ENCODE measurements around the gene NUP42.
"Not testable (repeated sequence)": the region's sequence is repeated elsewhere in the genome, so short reads cannot be mapped to it uniquely, and the experiment has no call there.

Gene NUP42

GRCh38 chr7:23204241-23204640, 22.4 kb downstream of the NUP42 start:
- no peak for DNase-seq (ENCODE audit: low read depth)

- no peak for DNase-seq (ENCODE audit: low read depth)
Measured at GRCh38 chr7:23205577-23205908, 23.7 kb downstream of the NUP42 start.

- no peak for DNase-seq (ENCODE audit: low read depth)
Measured at GRCh38 chr7:23205909-23206767, 24.3 kb downstream of the NUP42 start.

DNA sequence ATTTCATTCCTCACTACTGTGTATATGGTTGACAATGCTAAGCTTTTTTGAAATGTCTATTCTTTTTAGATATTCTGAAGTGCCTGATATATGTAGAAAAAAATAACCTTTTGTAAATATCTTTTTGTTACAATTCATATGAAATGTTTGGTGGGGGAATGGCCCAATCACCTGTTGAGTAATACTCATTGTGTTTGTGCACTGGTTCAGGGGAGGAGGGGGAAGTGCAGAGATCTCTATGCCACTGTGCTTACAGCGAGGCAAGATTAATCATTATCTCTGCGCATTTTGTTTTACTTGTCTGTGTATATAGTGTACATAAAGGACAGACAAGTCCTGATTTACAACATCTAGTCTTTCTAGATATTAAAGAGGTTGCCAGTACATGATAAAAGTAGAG, 25.2 kb downstream of the NUP42 start:
- DNase-seq (ENCODE audit: low read depth): no peak

- DNase-seq (ENCODE audit: low read depth): no peak
Measured at GRCh38 chr7:23207884-23208283, 26.0 kb downstream of the NUP42 start.

GRCh38 chr7:23208316-23208715, 26.5 kb downstream of the NUP42 start:
- no peak for DNase-seq (ENCODE audit: low read depth)

DNA sequence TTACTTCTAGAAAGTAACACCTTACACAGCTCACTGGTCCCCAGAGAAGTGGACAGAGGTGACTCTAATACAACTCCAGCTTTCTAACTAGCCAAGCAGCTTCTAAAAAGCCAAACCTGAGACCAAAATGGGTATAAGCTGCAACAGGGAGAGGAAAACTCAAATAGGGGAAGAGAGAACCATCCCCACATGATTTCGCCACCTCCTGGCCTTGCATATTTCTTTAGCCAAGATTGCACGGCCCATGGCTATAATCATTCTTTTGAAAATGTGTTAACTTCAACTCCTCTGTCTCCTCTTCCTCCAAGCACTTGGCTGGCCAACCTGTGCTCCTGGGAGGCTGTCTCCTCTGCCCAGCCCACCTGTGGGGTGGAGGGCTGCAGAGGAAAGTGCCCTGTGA, 28.7 kb downstream of the NUP42 start:
- DNase-seq (ENCODE audit: low read depth): no peak

DNA sequence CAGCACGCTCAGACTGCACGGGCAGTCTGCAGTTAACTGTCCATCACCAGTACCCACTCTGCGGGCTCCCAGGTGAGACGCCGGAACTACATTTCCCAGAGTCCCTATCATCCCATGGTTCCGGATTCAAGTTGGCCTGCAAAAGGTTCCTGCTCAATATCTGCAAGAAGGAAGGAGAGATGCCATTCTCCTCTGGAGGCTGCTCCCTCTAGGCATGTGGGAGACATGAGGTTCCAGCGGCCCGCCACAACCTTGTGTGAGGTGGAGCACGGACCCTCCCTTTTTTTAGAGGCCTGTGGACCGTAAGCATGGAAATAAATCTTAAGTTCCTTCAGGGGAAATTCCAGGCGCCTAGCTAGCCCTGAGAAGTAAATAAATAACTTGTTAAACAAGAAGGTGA, 29.7 kb downstream of the NUP42 start:
- no peak for DNase-seq (ENCODE audit: low read depth)

- DNase-seq (ENCODE audit: low read depth): no peak
Measured at GRCh38 chr7:23212395-23212794, 30.5 kb downstream of the NUP42 start.

DNA sequence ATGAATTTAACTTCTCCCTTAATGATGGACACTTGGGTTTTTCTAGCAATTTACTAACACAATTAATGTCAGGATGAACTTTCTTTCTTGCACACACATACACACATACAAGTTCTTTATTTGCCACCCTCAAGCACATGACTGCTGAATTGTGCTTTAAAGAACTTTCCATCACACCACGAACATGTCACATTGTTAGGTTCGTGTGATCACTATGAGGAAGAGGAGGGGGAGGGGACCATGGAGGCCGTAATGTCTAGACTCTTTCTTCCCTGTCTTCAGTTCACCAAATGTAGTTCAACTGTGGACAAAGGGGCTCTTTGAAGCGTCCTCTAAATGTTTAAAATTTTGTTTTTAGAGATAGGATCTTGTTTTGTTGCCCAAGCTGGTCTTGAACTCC, 31.0 kb downstream of the NUP42 start:
- DNase-seq (ENCODE audit: low read depth): no peak

GRCh38 chr7:23213755-23214154, 31.9 kb downstream of the NUP42 start:
- no peak for DNase-seq (ENCODE audit: low read depth)

DNA sequence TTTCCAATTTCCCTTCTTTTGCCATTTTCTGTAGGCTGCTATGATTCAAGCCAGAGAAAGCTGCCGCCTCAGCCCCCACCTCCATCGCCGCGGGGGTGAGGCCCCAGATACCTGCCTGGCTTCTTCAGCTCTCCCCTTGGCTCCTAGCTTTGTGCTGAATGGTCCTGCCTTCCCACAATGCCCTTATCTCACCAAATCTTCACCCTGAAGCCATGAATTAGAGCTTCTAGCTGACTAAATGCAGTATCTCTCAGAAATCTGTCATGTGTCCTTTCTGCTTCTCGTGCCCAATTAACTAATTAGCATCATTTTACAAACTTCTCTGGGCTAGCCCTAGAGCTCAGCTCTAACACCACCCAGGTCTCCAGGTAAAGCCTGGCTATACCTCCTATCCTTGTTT, 32.6 kb downstream of the NUP42 start:
- no peak for DNase-seq (ENCODE audit: low read depth)

- DNase-seq (ENCODE audit: low read depth): no peak
Measured at GRCh38 chr7:23214938-23215337, 33.1 kb downstream of the NUP42 start.

DNA sequence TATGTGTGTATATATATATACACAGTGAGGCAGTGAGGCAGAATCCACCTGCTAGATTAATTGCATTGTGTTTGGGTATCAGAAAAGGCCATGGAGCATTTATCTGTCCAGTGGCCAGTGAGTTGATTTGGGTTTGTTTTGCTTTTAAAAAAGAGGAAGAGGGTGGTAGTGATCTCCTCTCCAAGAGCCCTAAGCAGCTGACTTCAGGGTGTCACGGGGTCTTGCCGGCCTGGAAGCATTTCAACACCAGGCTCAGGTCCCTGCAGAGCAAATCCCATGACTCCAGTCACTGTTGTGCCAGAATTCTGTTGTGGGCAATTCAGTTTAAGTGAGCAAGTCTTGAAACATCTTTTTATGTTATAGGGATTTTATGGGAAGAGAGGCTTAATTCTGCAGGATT, 34.2 kb downstream of the NUP42 start:
- DNase-seq (ENCODE audit: low read depth): no peak

DNA sequence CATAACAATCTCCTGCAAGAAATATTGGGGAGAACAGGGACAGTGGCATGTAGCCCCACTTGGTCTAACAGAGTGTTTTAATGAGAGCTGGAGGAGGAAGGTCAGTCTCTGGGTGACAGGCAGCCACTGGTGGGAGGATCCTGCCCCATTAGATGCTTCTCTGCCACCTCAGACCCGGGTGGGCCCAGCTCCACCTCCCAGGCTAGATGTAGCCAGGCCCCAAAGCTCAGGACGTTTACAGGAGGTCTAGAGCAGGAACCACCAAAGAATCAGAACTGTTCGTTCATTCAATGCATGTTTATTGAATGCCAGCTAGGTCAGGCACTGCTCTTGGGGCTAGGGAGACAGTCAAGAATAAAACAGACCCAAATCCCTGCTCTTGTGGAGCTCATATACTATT, 36.3 kb downstream of the NUP42 start:
- DNase-seq (ENCODE audit: low read depth): no peak

DNA sequence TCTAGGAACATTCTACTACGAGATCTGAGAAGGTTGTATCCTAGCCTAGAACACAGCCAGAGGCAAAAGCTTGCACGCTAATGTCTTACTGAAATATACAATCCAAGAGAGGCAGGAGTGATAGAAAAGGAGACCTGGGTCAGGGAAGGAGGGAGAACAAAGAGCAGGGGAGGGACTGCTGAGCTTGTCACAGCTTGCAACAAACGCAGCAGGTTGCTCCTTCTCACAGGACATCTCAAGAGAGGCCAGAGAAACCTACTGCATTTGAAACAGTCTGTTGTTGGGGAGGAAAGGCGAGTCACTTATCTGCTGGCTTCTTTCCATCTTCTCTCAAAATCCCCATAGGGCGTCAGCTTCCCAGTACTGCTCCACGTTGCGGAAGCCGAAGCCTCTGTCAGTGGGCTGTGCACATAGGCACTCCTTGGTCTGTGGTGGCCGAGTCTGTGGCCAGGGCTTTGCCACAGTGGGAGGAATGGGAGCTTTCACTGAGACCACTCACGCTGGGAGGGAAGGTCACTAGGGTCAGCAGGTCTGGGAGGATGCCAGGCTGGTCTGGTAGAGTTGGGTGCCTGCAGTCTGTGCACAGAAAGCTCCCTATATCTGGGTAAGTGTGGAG, 39.0 kb downstream of the NUP42 start:
- DNase-seq (ENCODE audit: low read depth): no peak

- DNase-seq (ENCODE audit: low read depth): no peak
Measured at GRCh38 chr7:23222439-23223030, 40.7 kb downstream of the NUP42 start.

GRCh38 chr7:23224364-23224763, 42.5 kb downstream of the NUP42 start:
- not testable (repeated sequence) for DNase-seq (ENCODE audit: low read depth)

DNA sequence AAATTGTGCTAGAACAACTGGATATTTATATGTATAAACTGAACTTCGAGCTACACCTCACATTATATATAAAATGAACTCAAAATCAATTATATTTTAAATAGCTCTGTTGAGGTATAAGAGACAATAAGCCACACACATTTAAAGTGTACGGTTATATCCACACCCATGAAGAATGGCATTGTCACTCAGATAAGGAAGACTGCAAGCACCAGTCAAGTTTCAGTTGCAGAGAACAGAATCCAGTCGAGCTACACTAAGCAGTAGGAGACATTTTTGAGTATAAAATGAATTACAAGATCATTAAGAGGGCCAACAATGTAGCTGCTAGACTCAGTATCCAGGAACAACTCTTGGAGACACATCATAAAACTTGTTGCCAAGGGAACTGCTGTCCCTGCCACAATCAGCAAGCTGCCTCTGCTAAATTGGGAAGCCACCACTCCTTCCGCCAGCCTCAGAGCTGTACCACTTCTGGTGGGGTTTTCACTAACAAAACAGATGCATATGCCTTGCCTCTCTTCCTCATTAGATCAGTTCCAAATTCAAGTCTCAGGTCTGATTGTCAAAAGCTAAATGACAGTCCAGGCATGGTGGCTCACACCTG, 45.1 kb downstream of the NUP42 start:
- no peak for DNase-seq (ENCODE audit: low read depth)

DNA sequence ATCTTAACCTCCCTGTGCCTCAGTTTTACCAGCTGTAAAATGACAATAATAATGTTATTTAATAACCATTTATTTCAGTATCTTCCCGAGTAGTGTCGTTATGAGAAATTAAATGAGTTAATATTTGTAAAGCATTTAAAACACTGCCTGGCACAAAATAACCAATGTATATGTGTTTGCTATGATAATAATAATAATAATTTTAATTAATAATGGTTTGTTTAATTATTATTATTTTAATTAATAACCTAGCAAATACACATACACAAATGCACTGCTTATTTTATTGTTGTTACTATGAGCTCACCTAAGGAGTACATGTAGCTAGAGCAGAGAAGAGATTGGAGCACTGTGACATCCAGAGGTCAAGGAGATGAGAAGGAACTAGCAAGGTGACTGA, 46.6 kb downstream of the NUP42 start:
- no peak for DNase-seq (ENCODE audit: low read depth)

DNA sequence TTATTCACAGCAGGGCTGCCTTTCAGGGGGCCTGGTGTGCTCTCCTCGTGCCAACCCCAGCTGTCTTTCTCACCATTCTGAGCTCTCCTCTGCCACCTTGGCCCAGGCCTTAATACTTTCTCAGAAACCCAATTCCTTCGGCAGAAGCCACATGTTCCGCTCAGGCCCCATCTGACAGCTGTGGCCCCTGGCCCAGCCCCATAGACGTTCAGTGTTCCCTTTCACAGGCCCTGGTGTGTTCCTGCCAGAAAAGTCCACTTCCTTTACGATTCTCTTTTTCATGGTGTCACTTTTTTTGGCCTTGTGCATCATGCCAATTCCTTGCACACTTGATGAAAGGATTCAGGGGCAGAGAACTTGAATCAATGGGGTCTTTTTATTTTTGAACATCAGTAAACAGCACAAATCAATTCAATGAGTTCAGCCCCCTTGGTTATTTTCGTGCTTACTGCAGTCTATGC, 48.8 kb downstream of the NUP42 start:
- no peak for DNase-seq (ENCODE audit: low read depth)

DNA sequence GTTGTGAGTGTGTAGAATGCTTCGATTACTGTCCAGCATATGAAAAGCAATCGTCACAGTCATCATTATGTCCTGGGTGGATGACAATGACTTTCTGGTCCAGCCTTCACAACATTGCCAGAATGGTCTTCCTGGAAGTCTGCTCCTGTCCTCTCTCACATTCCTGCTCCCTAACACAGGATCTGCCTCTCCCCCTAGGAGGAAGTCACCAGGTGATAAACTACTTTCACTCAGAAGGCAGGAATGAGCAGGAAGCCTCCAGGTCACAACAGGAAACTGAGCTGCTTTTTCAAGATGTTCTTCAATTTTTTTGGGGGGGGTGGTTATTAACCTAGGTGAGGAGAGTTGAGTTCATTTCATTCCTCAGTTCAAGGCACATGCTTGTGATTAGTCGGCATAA, 51.1 kb downstream of the NUP42 start:
- DNase-seq (ENCODE audit: low read depth): no peak
